HG03045 (cell line): ENCODE measurements around the gene CDH23.

ENCODE experiments used
- ATAC-seq: cut with Tn5 transposase; IDR thresholded peaks from one replicate; pipeline ENCODE4 v1.9.1; 2021; ENCODE audit warnings: mild to moderate bottlenecking, moderate library complexity; ENCODE audit not compliant: unreplicated experiment

Gene CDH23

GRCh38 chr10:71727738-71728737 is 331.3 kb downstream of the CDH23 start:
- peak; percentile 52 for ATAC-seq

- no peak for ATAC-seq
Measured at GRCh38 chr10:71729161-71729636, 332.5 kb downstream of the CDH23 start.

GRCh38 chr10:71731791-71732190 is 335.1 kb downstream of the CDH23 start:
- ATAC-seq = no peak

GRCh38 chr10:71734797-71735196 is 338.1 kb downstream of the CDH23 start:
- no peak for ATAC-seq

GRCh38 chr10:71735709-71736569 is 339.2 kb downstream of the CDH23 start:
- no peak for ATAC-seq

- ATAC-seq = no peak
Measured at GRCh38 chr10:71736570-71736952, 339.8 kb downstream of the CDH23 start.

- ATAC-seq = no peak
Measured at GRCh38 chr10:71737001-71737833, 340.5 kb downstream of the CDH23 start.

GRCh38 chr10:71737834-71738197 is 341.1 kb downstream of the CDH23 start:
- no peak for ATAC-seq

GRCh38 chr10:71739358-71739900 is 342.7 kb downstream of the CDH23 start:
- ATAC-seq = no peak

- ATAC-seq = no peak
Measured at GRCh38 chr10:71740069-71740653, 343.4 kb downstream of the CDH23 start.

GRCh38 chr10:71741029-71741428 is 344.3 kb downstream of the CDH23 start:
- ATAC-seq = no peak

- ATAC-seq = no peak
Measured at GRCh38 chr10:71741671-71742070, 345.0 kb downstream of the CDH23 start.

GRCh38 chr10:71742301-71743088 is 345.8 kb downstream of the CDH23 start:
- no peak for ATAC-seq

- no peak for ATAC-seq
Measured at GRCh38 chr10:71743089-71743838, 346.5 kb downstream of the CDH23 start.

GRCh38 chr10:71743866-71744265 is 347.1 kb downstream of the CDH23 start:
- no peak for ATAC-seq

GRCh38 chr10:71744897-71745663 is 348.4 kb downstream of the CDH23 start:
- no peak for ATAC-seq

GRCh38 chr10:71745664-71746250 is 349.0 kb downstream of the CDH23 start:
- ATAC-seq = no peak
